Immature natural killer cell (primary cell): Measurements from ENCODE around the gene AFAP1. TPM values are rescaled to one million over a fixed set of nuclear protein-coding genes. Genes with fewer than 3 reads are reported as not detected.

Source experiments
- DNase-seq, 3 donors: peaks; one replicate each; pipeline ENCODE4 v3.0.0; 2022; ENCODE audit warnings: mixed read lengths in 1 of 3
- H3K27ac Mint-ChIP-seq, 6 donors: one replicate each; pipeline ENCODE4 v1.8.0; 2020; ENCODE audit warnings: mixed read lengths in 6 of 6, mild to moderate bottlenecking in 5 of 6, inconsistent platforms in 4 of 6, moderate library complexity in 3 of 6
- H3K27me3 Mint-ChIP-seq, 3 donors: one replicate each; pipeline ENCODE4 v1.8.0; 2020 to 2021; ENCODE audit warnings: low read depth in 3 of 3, mild to moderate bottlenecking in 3 of 3, mixed read lengths in 3 of 3, moderate library complexity in 3 of 3, inconsistent platforms in 1 of 3
- H3K36me3 Mint-ChIP-seq, 3 donors: one replicate each; pipeline ENCODE4 v1.8.0; 2020; ENCODE audit warnings: mixed read lengths in 3 of 3, inconsistent platforms in 2 of 3, mild to moderate bottlenecking in 2 of 3
- H3K4me1 Mint-ChIP-seq, 2 donors: one replicate each; pipeline ENCODE4 v1.8.0; 2020; ENCODE audit warnings: inconsistent platforms in 2 of 2, mild to moderate bottlenecking in 2 of 2, mixed read lengths in 2 of 2, moderate library complexity in 1 of 2
- H3K4me3 Mint-ChIP-seq, 5 donors: one replicate each; pipeline ENCODE4 v1.8.0; 2020; ENCODE audit warnings: mild to moderate bottlenecking in 5 of 5, mixed read lengths in 5 of 5, inconsistent platforms in 3 of 5, moderate library complexity in 3 of 5
- H3K9me3 Mint-ChIP-seq, 6 donors: one replicate each; pipeline ENCODE4 v1.8.0; 2020; ENCODE audit warnings: mild to moderate bottlenecking in 6 of 6, mixed read lengths in 6 of 6, inconsistent platforms in 4 of 6, moderate library complexity in 3 of 6
- polyA plus RNA-seq, 3 donors: library from polyadenylated mRNA; unstranded; fragments of 300-500 nt; fragmentation: Illumina TruSeq; gene quantifications; one replicate each; pipeline ENCODE4 v1.2.3, GENCODE V29; 2021

Gene AFAP1
- polyA plus RNA-seq, 3 donors from 2014 or later = 0.32 to 1.2 TPM; not detected in 1

GRCh38 chr4:7853271-7853670 lies 86.4 kb downstream of the AFAP1 start:
- Mint-ChIP-seq H3K4me1 (peaks cover 0 to 15% of the 10 kb centered on the region in 2 donors), H3K36me3 (peaks cover 0 to 10% (median 3%) of the 10 kb centered on the region in 3 donors), H3K27me3 (peaks cover 2 to 5% (median 4%) of the 10 kb centered on the region in 3 donors), H3K27ac (no peak overlapping the region), H3K4me3 (no peak overlapping the region), H3K9me3 (no peaks in the 10 kb centered on the region)
- no peak for DNase-seq

DNA sequence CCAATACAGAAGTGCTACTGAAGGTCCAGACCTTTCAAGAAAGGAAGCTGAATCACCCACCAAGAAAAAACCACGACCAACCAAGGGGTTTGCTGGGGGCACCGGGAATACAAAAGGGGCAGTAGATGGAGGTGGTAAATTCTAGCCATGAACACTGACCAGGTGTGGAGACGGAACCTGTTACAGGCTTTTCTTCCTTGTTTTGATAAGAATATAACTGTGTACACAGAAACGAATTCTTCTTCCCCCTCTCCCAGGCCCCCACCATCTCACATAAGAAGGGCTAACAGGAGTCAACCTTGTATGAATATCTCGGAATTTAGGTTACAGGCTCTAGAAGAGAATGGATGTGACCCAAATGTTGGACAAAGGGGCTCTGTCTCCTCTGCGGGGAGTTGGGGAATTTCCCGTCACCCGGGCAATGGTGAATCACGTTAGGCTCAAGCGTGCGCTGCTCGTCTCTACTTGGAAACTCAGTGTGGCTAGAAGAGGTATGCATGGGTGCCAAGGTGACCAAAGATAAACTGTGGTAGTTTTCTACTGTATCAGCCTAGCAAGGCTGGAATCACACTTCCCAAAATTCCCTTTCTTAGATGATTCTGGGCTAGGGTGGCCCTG lies 87.0 kb downstream of the AFAP1 start:
- Mint-ChIP-seq H3K27me3 (peaks cover 0 to 4% (median 2%) of the 10 kb centered on the region in 3 donors), H3K4me1 (peaks cover 0 to 15% of the 10 kb centered on the region in 2 donors), H3K27ac (no peak overlapping the region), H3K36me3 (peaks cover 0 to 10% (median 3%) of the 10 kb centered on the region in 3 donors), H3K9me3 (no peaks in the 10 kb centered on the region), H3K4me3 (no peak overlapping the region)
- no peak for DNase-seq

DNA sequence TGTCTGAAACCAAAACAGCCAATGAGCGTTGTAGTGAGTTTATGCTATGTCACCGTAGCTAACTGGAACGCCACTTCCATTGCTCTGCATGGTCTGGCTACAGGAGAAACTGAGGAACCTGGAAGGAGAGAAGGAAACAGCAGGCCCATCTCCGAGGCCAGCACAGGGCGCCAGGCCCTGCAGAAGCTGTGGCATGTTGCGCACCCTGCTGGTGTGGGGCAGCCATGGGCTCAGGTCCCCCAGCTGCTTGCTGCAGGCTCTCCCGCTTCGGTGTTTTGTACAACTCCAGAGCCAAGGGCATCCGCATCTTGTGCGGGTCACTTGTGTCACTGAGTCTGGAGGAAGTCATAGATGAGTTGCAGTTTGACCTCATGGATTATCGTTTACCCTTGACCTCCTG lies 89.2 kb downstream of the AFAP1 start:
- no peak for DNase-seq
- no peaks in the 10 kb centered on the region for H3K9me3 Mint-ChIP-seq
- no peak overlapping the region for H3K4me3 Mint-ChIP-seq
- peaks cover 0 to 10% (median 3%) of the 10 kb centered on the region in 3 donors for H3K36me3 Mint-ChIP-seq
- peaks cover 2 to 5% (median 5%) of the 10 kb centered on the region in 3 donors for H3K27me3 Mint-ChIP-seq
- no peak overlapping the region for H3K27ac Mint-ChIP-seq
- H3K4me1 Mint-ChIP-seq = peaks cover 0 to 11% of the 10 kb centered on the region in 2 donors

DNA sequence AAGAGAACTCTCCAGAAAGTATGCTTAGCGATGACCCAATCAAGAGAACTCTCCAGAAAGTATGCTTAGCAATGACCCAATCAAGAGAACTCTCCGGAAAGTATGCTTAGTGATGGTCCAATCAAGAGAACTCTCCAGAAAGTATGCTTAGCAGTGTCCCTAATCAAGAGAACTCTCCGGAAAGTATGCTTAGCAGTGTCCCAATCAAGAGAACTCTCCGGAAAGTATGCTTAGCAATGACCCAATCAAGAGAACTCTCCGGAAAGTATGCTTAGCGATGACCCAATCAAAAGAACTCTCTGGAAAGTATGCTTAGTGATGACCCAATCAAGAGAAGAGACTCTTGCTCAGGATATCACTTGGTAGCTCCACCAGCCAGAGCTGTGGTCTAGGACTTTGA lies 92.5 kb downstream of the AFAP1 start:
- H3K4me1 Mint-ChIP-seq = peaks cover 9% of the 10 kb centered on the region in 2 donors
- H3K27ac Mint-ChIP-seq = no peak overlapping the region
- H3K36me3 Mint-ChIP-seq = peaks cover 0 to 5% (median 4%) of the 10 kb centered on the region in 3 donors
- H3K27me3 Mint-ChIP-seq = peaks cover 4 to 8% (median 5%) of the 10 kb centered on the region in 3 donors
- no peak for DNase-seq
- no peak overlapping the region for H3K4me3 Mint-ChIP-seq
- H3K9me3 Mint-ChIP-seq = no peaks in the 10 kb centered on the region

GRCh38 chr4:7845493-7846128 lies 94.0 kb downstream of the AFAP1 start:
- Mint-ChIP-seq H3K27ac (no peak overlapping the region), H3K27me3 (peaks cover 4 to 8% (median 5%) of the 10 kb centered on the region in 3 donors), H3K4me3 (no peak overlapping the region), H3K36me3 (peaks cover 0 to 5% (median 4%) of the 10 kb centered on the region in 3 donors), H3K9me3 (no peaks in the 10 kb centered on the region), H3K4me1 (peaks cover 9% of the 10 kb centered on the region in 2 donors)
- no peak for DNase-seq

DNA sequence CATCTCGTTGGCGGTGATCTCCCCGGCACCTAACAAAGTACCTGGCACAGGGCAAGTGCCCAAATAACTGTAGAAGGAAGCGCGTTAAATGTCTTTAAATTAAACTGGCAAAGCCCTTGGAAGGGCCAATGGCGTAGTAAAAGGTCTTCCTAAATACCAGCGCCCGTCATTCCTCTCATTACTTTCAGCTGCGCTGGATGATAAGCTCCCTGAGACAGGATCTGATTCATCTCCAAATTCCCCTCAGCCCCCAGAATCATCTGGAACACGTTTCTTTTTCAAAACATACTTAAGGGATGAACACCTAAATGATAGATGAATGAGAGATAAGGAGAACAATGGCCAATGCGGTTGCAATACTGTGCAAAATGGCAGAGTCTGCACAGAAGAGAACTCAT lies 95.1 kb downstream of the AFAP1 start:
- H3K4me1 Mint-ChIP-seq = peaks cover 9% of the 10 kb centered on the region in 2 donors
- peaks cover 4 to 5% (median 5%) of the 10 kb centered on the region in 3 donors for H3K27me3 Mint-ChIP-seq
- no peaks in the 10 kb centered on the region for H3K9me3 Mint-ChIP-seq
- no peak overlapping the region for H3K27ac Mint-ChIP-seq
- H3K4me3 Mint-ChIP-seq = no peak overlapping the region
- DNase-seq = no peak
- peaks cover 0 to 5% (median 2%) of the 10 kb centered on the region in 3 donors for H3K36me3 Mint-ChIP-seq

- H3K9me3 Mint-ChIP-seq = no peaks in the 10 kb centered on the region
- peak overlapping the region in 1 of 6 donors; percentile 60 for H3K27ac Mint-ChIP-seq
- peaks cover 0 to 5% (median 0%) of the 10 kb centered on the region in 3 donors for H3K36me3 Mint-ChIP-seq
- peaks cover 9% of the 10 kb centered on the region in 2 donors for H3K4me1 Mint-ChIP-seq
- no peak overlapping the region for H3K4me3 Mint-ChIP-seq
- H3K27me3 Mint-ChIP-seq = peaks cover 4 to 5% (median 4%) of the 10 kb centered on the region in 3 donors
- peak; percentile 38 to 40 (median 40) for DNase-seq
Observed at GRCh38 chr4:7843831-7844593, 95.6 kb downstream of the AFAP1 start.

DNA sequence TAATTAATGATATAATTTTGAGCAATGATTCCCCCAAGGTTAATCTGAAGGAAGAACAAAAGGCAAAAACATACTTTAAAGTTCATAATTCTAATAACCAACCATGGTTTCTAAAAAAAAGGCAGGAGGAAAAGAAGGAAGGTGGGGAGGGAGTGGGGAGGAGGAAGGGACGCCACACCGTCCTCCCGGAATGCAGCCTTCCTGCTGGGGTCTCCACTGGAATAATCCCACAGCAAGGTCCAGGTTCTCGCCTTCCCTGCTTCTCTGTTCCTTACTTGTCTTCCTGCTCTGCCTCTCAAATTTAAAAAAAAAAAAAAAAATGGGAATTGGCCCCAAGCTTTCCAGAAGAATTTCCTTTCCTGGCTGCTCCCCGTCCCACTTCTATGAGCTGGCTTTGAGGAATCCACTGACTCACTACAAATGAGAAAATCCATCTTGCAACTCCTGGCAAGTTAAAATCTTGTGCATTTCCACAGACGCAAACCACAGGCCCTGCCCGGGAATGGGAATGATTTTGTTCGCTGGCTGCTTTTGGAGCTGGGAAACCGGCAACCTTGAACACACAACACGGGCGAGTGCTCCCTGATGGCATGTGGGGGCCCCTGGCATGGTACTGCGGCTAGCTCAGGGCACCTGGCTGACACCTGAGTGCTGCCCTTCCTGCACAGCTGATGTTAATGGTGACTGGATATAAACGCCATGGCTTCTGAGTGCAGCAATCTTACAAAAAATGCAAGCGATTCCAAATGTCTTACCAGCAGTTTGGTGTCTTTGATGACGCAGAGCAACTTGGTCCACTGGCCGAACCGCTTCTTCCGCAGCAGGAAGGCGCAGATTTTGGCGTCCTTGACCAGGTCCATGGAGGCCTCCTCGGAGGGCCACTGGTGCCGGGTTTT lies 97.0 kb downstream of the AFAP1 start:
- no peak overlapping the region for H3K27ac Mint-ChIP-seq
- H3K9me3 Mint-ChIP-seq = no peaks in the 10 kb centered on the region
- H3K4me1 Mint-ChIP-seq = peaks cover 9% of the 10 kb centered on the region in 2 donors
- DNase-seq = no peak
- peaks cover 4 to 5% (median 4%) of the 10 kb centered on the region in 3 donors for H3K27me3 Mint-ChIP-seq
- H3K4me3 Mint-ChIP-seq = no peak overlapping the region
- H3K36me3 Mint-ChIP-seq = peaks cover 0 to 5% (median 5%) of the 10 kb centered on the region in 3 donors

GRCh38 chr4:7841894-7842293 lies 97.8 kb downstream of the AFAP1 start:
- no peak overlapping the region for H3K4me3 Mint-ChIP-seq
- no peak for DNase-seq
- peaks cover 3 to 9% (median 5%) of the 10 kb centered on the region in 3 donors for H3K36me3 Mint-ChIP-seq
- peaks cover 1 to 4% (median 4%) of the 10 kb centered on the region in 3 donors for H3K27me3 Mint-ChIP-seq
- H3K4me1 Mint-ChIP-seq = peaks cover 9% of the 10 kb centered on the region in 2 donors
- H3K27ac Mint-ChIP-seq = no peak overlapping the region
- H3K9me3 Mint-ChIP-seq = no peaks in the 10 kb centered on the region

DNA sequence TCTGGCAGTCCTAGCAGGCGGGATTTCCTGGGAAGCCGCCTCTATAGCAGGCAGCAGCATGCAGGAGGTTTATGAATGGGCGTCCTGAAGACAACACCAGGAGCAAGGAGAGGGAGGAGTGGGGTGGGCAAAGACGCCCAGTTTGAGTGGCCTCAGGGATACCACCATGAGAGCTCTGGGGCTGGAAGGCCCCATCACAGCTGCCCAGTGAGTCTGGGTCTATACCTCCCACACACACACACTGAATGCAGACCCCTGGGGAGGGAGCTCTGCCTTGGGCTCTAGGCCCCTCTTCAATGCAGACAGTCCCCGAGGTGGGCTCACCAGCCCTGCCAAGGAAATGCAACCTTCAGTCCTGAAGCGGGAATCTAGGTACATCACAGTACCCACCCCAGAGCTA lies 98.6 kb downstream of the AFAP1 start:
- H3K27ac Mint-ChIP-seq = peak overlapping the region in 1 of 6 donors; percentile 13
- H3K4me3 Mint-ChIP-seq = no peak overlapping the region
- peaks cover 9% of the 10 kb centered on the region in 2 donors for H3K4me1 Mint-ChIP-seq

DNA sequence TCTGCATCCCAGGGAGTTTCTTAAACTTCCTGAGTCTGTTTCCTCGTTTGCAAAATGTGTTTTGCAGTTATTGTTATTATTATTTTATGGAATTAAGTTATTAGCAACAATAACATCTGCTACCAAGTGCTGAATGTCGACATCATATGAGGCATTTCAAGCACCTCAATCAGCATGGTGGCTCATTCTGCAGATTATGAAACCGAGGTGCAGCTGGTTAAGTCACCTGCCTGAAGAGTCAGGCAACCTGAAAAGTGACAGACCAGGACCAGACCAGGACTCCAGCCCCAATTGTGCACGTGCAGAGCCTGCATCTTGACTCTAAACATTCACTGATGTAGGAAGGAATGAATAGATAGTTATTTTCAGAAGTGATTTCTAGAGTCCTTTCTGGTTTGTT lies 99.8 kb downstream of the AFAP1 start:
- Mint-ChIP-seq H3K4me1 (peaks cover 9% of the 10 kb centered on the region in 2 donors), H3K9me3 (no peaks in the 10 kb centered on the region), H3K4me3 (no peak overlapping the region), H3K27me3 (peaks cover 1 to 3% (median 2%) of the 10 kb centered on the region in 3 donors), H3K27ac (no peak overlapping the region), H3K36me3 (peaks cover 3 to 9% (median 5%) of the 10 kb centered on the region in 3 donors)
- DNase-seq = no peak

More for the DNA sequence above, 98.6 kb downstream of the AFAP1 start:
- Mint-ChIP-seq H3K36me3 (peaks cover 3 to 9% (median 5%) of the 10 kb centered on the region in 3 donors), H3K27me3 (peaks cover 1 to 3% (median 2%) of the 10 kb centered on the region in 3 donors), H3K9me3 (no peaks in the 10 kb centered on the region)
- DNase-seq = no peak

DNA sequence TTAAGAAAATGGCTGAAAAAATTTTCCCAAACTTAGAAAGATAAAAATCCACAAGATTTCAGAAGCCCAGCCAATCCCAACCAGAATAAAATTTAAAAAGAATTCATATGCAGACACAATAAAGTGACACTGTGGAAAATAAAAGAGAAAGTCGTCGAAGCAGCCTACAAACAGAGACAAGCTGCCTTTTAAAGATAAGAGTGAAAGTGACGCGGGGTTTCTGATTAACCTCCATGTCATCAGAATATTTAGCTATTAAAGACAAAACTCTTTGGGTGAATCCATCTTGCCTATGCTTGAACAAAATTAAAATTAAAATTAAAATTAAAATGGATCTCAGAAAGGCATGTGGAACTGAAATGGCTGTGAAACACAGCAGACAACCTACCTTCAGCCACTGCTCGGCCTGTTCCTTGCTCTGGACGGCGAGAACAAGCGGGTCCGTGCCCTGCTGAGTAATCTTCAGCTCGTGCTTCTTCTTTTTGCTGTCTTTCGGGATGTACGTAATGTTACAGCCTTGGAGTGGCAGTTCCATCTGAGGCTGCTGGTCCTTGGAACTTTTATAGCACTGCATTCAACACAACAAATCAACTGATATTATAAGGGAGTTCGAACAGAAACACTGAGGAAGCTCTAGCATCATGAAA lies 101.4 kb downstream of the AFAP1 start:
- H3K4me3 Mint-ChIP-seq = no peak overlapping the region
- H3K36me3 Mint-ChIP-seq = peaks cover 3 to 5% (median 4%) of the 10 kb centered on the region in 3 donors
- no peaks in the 10 kb centered on the region for H3K27me3 Mint-ChIP-seq

More for the DNA sequence above, 101.4 kb downstream of the AFAP1 start:
- Mint-ChIP-seq H3K27ac (no peak overlapping the region), H3K4me1 (no peaks in the 10 kb centered on the region), H3K9me3 (no peaks in the 10 kb centered on the region)
- DNase-seq = no peak
